ENCODE measurements around the gene SASH1. TPM values are rescaled to one million over a fixed set of nuclear protein-coding genes. Genes with fewer than 3 reads are reported as not detected.
"Not testable (repeated sequence)": the region's sequence is repeated elsewhere in the genome, so short reads cannot be mapped to it uniquely, and the experiment has no call there.

Gene SASH1
- total RNA-seq, 2 experiments from 2014 or later = 0.03 to 0.47 TPM

GRCh38 chr6:148389086-148389485 is 46.4 kb downstream of the SASH1 start:
- DNase-seq (no peak), ATAC-seq (no peak)
- CTCF ChIA-PET = interaction anchor here (1.1 kb wide), 1 partner anchor 14 kb away, joined by 3 read pairs; no protein-coding TSS in a partner anchor
- H3K4me1 Mint-ChIP-seq = no peaks in the 10 kb centered on the region
- no peaks in the 10 kb centered on the region for H3K36me3 Mint-ChIP-seq
- no peak overlapping the region for H3K27ac Mint-ChIP-seq
- H3K9me3 Mint-ChIP-seq (ENCODE audit: low read depth) = no peaks in the 10 kb centered on the region
- peaks cover 5% of the 10 kb centered on the region for H3K27me3 Mint-ChIP-seq
- H3K4me3 Mint-ChIP-seq = no peak overlapping the region

GRCh38 chr6:148389917-148390316 is 47.3 kb downstream of the SASH1 start:
- Mint-ChIP-seq H3K4me1 (no peaks in the 10 kb centered on the region), H3K4me3 (no peak overlapping the region), H3K27ac (no peak overlapping the region), H3K27me3 (peaks cover 6% of the 10 kb centered on the region), H3K36me3 (no peaks in the 10 kb centered on the region), H3K9me3 (ENCODE audit: low read depth) (no peaks in the 10 kb centered on the region)
- no peak for DNase-seq
- no peak for ATAC-seq
- CTCF ChIA-PET = interaction anchor here (1.1 kb wide), 1 partner anchor 13 kb away, joined by 3 read pairs; no protein-coding TSS in a partner anchor

- not testable (repeated sequence) for H3K36me3 Mint-ChIP-seq; H3K27ac Mint-ChIP-seq; ATAC-seq; DNase-seq; H3K4me1 Mint-ChIP-seq; H3K4me3 Mint-ChIP-seq; H3K9me3 Mint-ChIP-seq (ENCODE audit: low read depth); H3K27me3 Mint-ChIP-seq
- CTCF ChIA-PET = interaction anchor here (0.7 kb wide), 1 partner anchor 117 kb away, joined by 3 read pairs; no protein-coding TSS in a partner anchor
Observed at GRCh38 chr6:148392127-148392526, 49.5 kb downstream of the SASH1 start.

GRCh38 chr6:148392671-148393070 is 50.0 kb downstream of the SASH1 start:
- Mint-ChIP-seq H3K9me3 (ENCODE audit: low read depth) (no peaks in the 10 kb centered on the region), H3K4me3 (no peak overlapping the region), H3K27ac (no peak overlapping the region), H3K4me1 (no peaks in the 10 kb centered on the region), H3K27me3 (peaks cover 6% of the 10 kb centered on the region), H3K36me3 (no peaks in the 10 kb centered on the region)
- ATAC-seq (no peak), DNase-seq (no peak)
- CTCF ChIA-PET = interaction anchor here (0.7 kb wide), 1 partner anchor 117 kb away, joined by 3 read pairs; no protein-coding TSS in a partner anchor

- CTCF ChIA-PET = interaction anchor here (0.7 kb wide), 1 partner anchor 744 kb away, joined by 5 read pairs; no protein-coding TSS in a partner anchor
- Mint-ChIP-seq H3K36me3 (no peaks in the 10 kb centered on the region), H3K27ac (no peak overlapping the region), H3K27me3 (peaks cover 8% of the 10 kb centered on the region), H3K4me1 (no peaks in the 10 kb centered on the region), H3K4me3 (no peak overlapping the region), H3K9me3 (ENCODE audit: low read depth) (no peaks in the 10 kb centered on the region)
- no peak for ATAC-seq
- no peak for DNase-seq
Observed at GRCh38 chr6:148395583-148396101, 53.0 kb downstream of the SASH1 start.

GRCh38 chr6:148396411-148396810 is 53.8 kb downstream of the SASH1 start:
- DNase-seq = no peak

GRCh38 chr6:148396926-148397325 is 54.3 kb downstream of the SASH1 start:
- ATAC-seq (no peak), DNase-seq (no peak)
- Mint-ChIP-seq H3K27ac (no peak overlapping the region), H3K4me1 (no peaks in the 10 kb centered on the region), H3K9me3 (ENCODE audit: low read depth) (no peaks in the 10 kb centered on the region), H3K4me3 (no peak overlapping the region), H3K36me3 (no peaks in the 10 kb centered on the region), H3K27me3 (peaks cover 8% of the 10 kb centered on the region)
- CTCF ChIA-PET = no interaction called here

More at GRCh38 chr6:148396411-148396810, 53.8 kb downstream of the SASH1 start:
- ATAC-seq = no peak
- no peaks in the 10 kb centered on the region for H3K36me3 Mint-ChIP-seq
- peaks cover 8% of the 10 kb centered on the region for H3K27me3 Mint-ChIP-seq
- no peak overlapping the region for H3K27ac Mint-ChIP-seq
- no peak overlapping the region for H3K4me3 Mint-ChIP-seq
- H3K4me1 Mint-ChIP-seq = no peaks in the 10 kb centered on the region
- CTCF ChIA-PET = interaction anchor here (0.7 kb wide), 1 partner anchor 745 kb away, joined by 5 read pairs; no protein-coding TSS in a partner anchor
- no peaks in the 10 kb centered on the region for H3K9me3 Mint-ChIP-seq (ENCODE audit: low read depth)

- no peak for DNase-seq
- no peak overlapping the region for H3K4me3 Mint-ChIP-seq
- H3K4me1 Mint-ChIP-seq = no peaks in the 10 kb centered on the region
- ATAC-seq = no peak
- H3K36me3 Mint-ChIP-seq = no peaks in the 10 kb centered on the region
- CTCF ChIA-PET = no interaction called here
- H3K27me3 Mint-ChIP-seq = peaks cover 8% of the 10 kb centered on the region
- no peak overlapping the region for H3K27ac Mint-ChIP-seq
- H3K9me3 Mint-ChIP-seq (ENCODE audit: low read depth) = no peaks in the 10 kb centered on the region
Observed at GRCh38 chr6:148398244-148398643, 55.6 kb downstream of the SASH1 start.

GRCh38 chr6:148398678-148399077 is 56.0 kb downstream of the SASH1 start:
- CTCF ChIA-PET = interaction anchor here (0.6 kb wide), 1 partner anchor 318 kb away, joined by 4 read pairs; no protein-coding TSS in a partner anchor
- Mint-ChIP-seq H3K36me3 (no peaks in the 10 kb centered on the region), H3K27me3 (peaks cover 8% of the 10 kb centered on the region), H3K9me3 (ENCODE audit: low read depth) (no peaks in the 10 kb centered on the region), H3K27ac (no peak overlapping the region), H3K4me3 (no peak overlapping the region), H3K4me1 (no peaks in the 10 kb centered on the region)
- no peak for ATAC-seq
- DNase-seq = no peak

- H3K27ac Mint-ChIP-seq = no peak overlapping the region
- ATAC-seq = no peak
- CTCF ChIA-PET = no interaction called here
Observed at GRCh38 chr6:148401571-148401970, 58.9 kb downstream of the SASH1 start.

GRCh38 chr6:148404456-148405054 is 61.9 kb downstream of the SASH1 start:
- H3K27ac Mint-ChIP-seq = no peak overlapping the region
- CTCF ChIA-PET = no interaction called here
- H3K36me3 Mint-ChIP-seq = no peaks in the 10 kb centered on the region
- H3K9me3 Mint-ChIP-seq (ENCODE audit: low read depth) = no peaks in the 10 kb centered on the region
- H3K4me1 Mint-ChIP-seq = no peaks in the 10 kb centered on the region
- H3K27me3 Mint-ChIP-seq = peaks cover 12% of the 10 kb centered on the region
- ATAC-seq = no peak
- no peak for DNase-seq
- no peak overlapping the region for H3K4me3 Mint-ChIP-seq

More at GRCh38 chr6:148401571-148401970, 58.9 kb downstream of the SASH1 start:
- peaks cover 14% of the 10 kb centered on the region for H3K27me3 Mint-ChIP-seq
- no peak for DNase-seq
- no peaks in the 10 kb centered on the region for H3K4me1 Mint-ChIP-seq
- H3K9me3 Mint-ChIP-seq (ENCODE audit: low read depth) = no peaks in the 10 kb centered on the region
- no peaks in the 10 kb centered on the region for H3K36me3 Mint-ChIP-seq
- no peak overlapping the region for H3K4me3 Mint-ChIP-seq

- DNase-seq = no peak
- H3K27me3 Mint-ChIP-seq = peaks cover 12% of the 10 kb centered on the region
- no peak overlapping the region for H3K27ac Mint-ChIP-seq
- no peaks in the 10 kb centered on the region for H3K4me1 Mint-ChIP-seq
- ATAC-seq = no peak
- CTCF ChIA-PET = no interaction called here
- no peak overlapping the region for H3K4me3 Mint-ChIP-seq
- no peaks in the 10 kb centered on the region for H3K9me3 Mint-ChIP-seq (ENCODE audit: low read depth)
- H3K36me3 Mint-ChIP-seq = no peaks in the 10 kb centered on the region
Observed at GRCh38 chr6:148405894-148406293, 63.3 kb downstream of the SASH1 start.

- no peak overlapping the region for H3K27ac Mint-ChIP-seq
- H3K9me3 Mint-ChIP-seq (ENCODE audit: low read depth) = no peaks in the 10 kb centered on the region
- ATAC-seq (no peak), DNase-seq (no peak)
- H3K4me1 Mint-ChIP-seq = no peaks in the 10 kb centered on the region
- no peak overlapping the region for H3K4me3 Mint-ChIP-seq
- CTCF ChIA-PET = no interaction called here
- no peaks in the 10 kb centered on the region for H3K36me3 Mint-ChIP-seq
- H3K27me3 Mint-ChIP-seq = peaks cover 9% of the 10 kb centered on the region
Observed at GRCh38 chr6:148406579-148407371, 64.1 kb downstream of the SASH1 start.
